Spleen (tissue), 11 donors: ENCODE measurements around the gene CPSF4. TPM values are rescaled to one million over a fixed set of nuclear protein-coding genes. Genes with fewer than 3 reads are reported as not detected.

Experiments
- DNase-seq: peaks from one replicate; pipeline ENCODE4 v3.0.0-alpha.2; 2020
- H3K27ac ChIP-seq, 8 donors: fragments of 200-600 bp; sonication (generic) in 7 of 8; 1 replicate in 4 of 8; 2 replicates in 4 of 8; pipeline versions ENCODE4 v1.5.0 to v1.8.0; 2016 to 2021; ENCODE audit warnings: inconsistent platforms in 4 of 8, mild to moderate bottlenecking in 4 of 8, moderate library complexity in 1 of 8
- H3K27me3 ChIP-seq, 7 donors: fragments of 200-600 bp; sonication (generic) in 6 of 7; replicated peaks in 1 of 7; 1 replicate in 4 of 7; 2 replicates in 3 of 7; pipeline versions ENCODE4 v1.5.0 to v1.8.0; 2016 to 2021; ENCODE audit warnings: inconsistent platforms in 3 of 7, mild to moderate bottlenecking in 1 of 7
- H3K36me3 ChIP-seq, 6 donors: fragments of 200-600 bp; sonication (generic) in 5 of 6; 1 replicate in 4 of 6; 2 replicates in 2 of 6; pipeline versions ENCODE4 v1.5.0 to v1.8.0; 2016 to 2021; ENCODE audit warnings: inconsistent platforms in 2 of 6
- H3K4me1 ChIP-seq, 6 donors: fragments of 200-600 bp; sonication (generic) in 5 of 6; 1 replicate in 3 of 6; 2 replicates in 3 of 6; pipeline versions ENCODE4 v1.5.0 to v1.8.0; 2016 to 2021; ENCODE audit warnings: inconsistent platforms in 3 of 6
- H3K4me3 ChIP-seq, 8 donors: fragments of 200-600 bp; sonication (generic) in 7 of 8; 1 replicate in 4 of 8; 2 replicates in 4 of 8; pipeline versions ENCODE4 v1.5.0 to v1.8.0; 2016 to 2021; ENCODE audit warnings: inconsistent platforms in 4 of 8, mild to moderate bottlenecking in 4 of 8, moderate library complexity in 2 of 8
- H3K9me3 ChIP-seq, 8 donors: fragments of 200-600 bp; sonication (generic) in 7 of 8; 1 replicate in 4 of 8; 2 replicates in 4 of 8; pipeline versions ENCODE4 v1.5.0 to v1.8.0; 2016 to 2021; ENCODE audit warnings: inconsistent platforms in 4 of 8
- CTCF ChIP-seq, 11 experiments: fragments of 200-600 bp in 7 of 11; fragments of 450-650 bp in 4 of 11; sonication (generic) in 4 of 11; IDR thresholded peaks in 8 of 11; conservative IDR thresholded peaks in 3 of 11; 1 replicate in 7 of 11; 2 replicates in 4 of 11; pipeline versions ENCODE4 v1.4.0 to v1.8.0; 2016 to 2021; ENCODE audit warnings: antibody characterized with exemption in 11 of 11, inconsistent platforms in 4 of 11, mild to moderate bottlenecking in 1 of 11
- POLR2A ChIP-seq, 3 donors: fragments of 450-650 bp; IDR thresholded peaks; one replicate each; pipeline ENCODE4 v1.5.1; 2017; ENCODE audit warnings: antibody characterized with exemption in 3 of 3, mild to moderate bottlenecking in 1 of 3
- POLR2AphosphoS5 ChIP-seq, 3 donors: sonication (generic); formaldehyde crosslinking; IDR thresholded peaks; one replicate each; pipeline ENCODE4 v1.5.1; 2017; ENCODE audit warnings: antibody characterized with exemption in 3 of 3
- WGBS, 5 donors: extraction: QIAGEN DNeasy Blood & Tissue Kit in 3 of 5; methylation state at CpG; one replicate each; pipeline versions ENCODE4 v1.1.5 to v1.1.7; 2013 to 2018; 5-methylcytosine and 5-hydroxymethylcytosine counted together
- intact Hi-C: fragments of 100-400 bp; cut with DNase I; formaldehyde crosslinking; loops from one replicate; pipeline ENCODE4 v1.15.0; 2023; ENCODE audit warnings: low total_unique reads
- polyA plus RNA-seq, 3 donors: library from polyadenylated mRNA; stranded (reverse); fragments of 200-250 nt; gene quantifications; one replicate each; pipeline ENCODE4 v1.2.1, GENCODE V29; 2013
- total RNA-seq, 7 donors: library from RNA; depleted of rRNA in 3 of 7; stranded (reverse); fragments of >200 nt in 3 of 7; fragmentation: NEBNext Ultra II Directional in 4 of 7; extraction: Animal tissue kit (Norgen Biotek cat#: 25700) in 4 of 7; gene quantifications; one replicate each; pipeline versions ENCODE4 v1.1.0 to v1.2.1, GENCODE V29; 2016 to 2021
- donor health status: healthy with polysubstance abuse.
- donor health status: DM: no; HTN: no; CAD: no; lungs with moderate emphysema.
- donor health status: DM: no; HTN: no; CAD: no.
- donor health status: Bipolar disorder and iron deficiency.
- donor health status: healthy.
- donor health status: DM: no; HTN: no; CAD: no.
- donor health status: DM: yes; HTN: yes; CAD: no.

Gene CPSF4
- total and polyA plus RNA-seq, 10 donors, result 28.7 to 49.6 (median 36.9) TPM

- Histone ChIP-seq H3K4me3 (no peak overlapping the region), H3K4me1 (peaks cover 11 to 49% (median 23%) of the 10 kb centered on the region in 6 donors), H3K36me3 (peaks cover 0 to 76% (median 18%) of the 10 kb centered on the region in 6 donors), H3K27ac (peak overlapping the region in 5 of 8 donors; percentile 13 to 63 (median 48)), H3K9me3 (no peaks in the 10 kb centered on the region), H3K27me3 (no peaks in the 10 kb centered on the region)
- no peak for TF ChIP-seq CTCF (IDR thresholded peaks at IDR 0.05 in 8 of 11, conservative IDR thresholded peaks at IDR 0.05 in 3 of 11)
- TF ChIP-seq POLR2AphosphoS5 (IDR thresholded peaks at IDR 0.05), result peak in 2 of 3 donors; percentile 7 to 57
- intact Hi-C loops, result no loop called here
- WGBS, 5 donors, result 59 to 70% (median 63%) methylated on average over 12 to 15 of the region's 15 CpGs
- DNase-seq, result peak; percentile 58
Measured at GRCh38 chr7:99478464-99479440, 40.0 kb downstream of the CPSF4 start.

GRCh38 chr7:99485094-99485493, 46.4 kb downstream of the CPSF4 start:
- 89 to 94% (median 91%) methylated on average over 5 of the region's 5 CpGs for WGBS, 5 donors
- TF ChIP-seq POLR2A (IDR thresholded peaks at IDR 0.05) (no peak), CTCF (IDR thresholded peaks at IDR 0.05 in 8 of 11, conservative IDR thresholded peaks at IDR 0.05 in 3 of 11) (no peak), POLR2AphosphoS5 (IDR thresholded peaks at IDR 0.05) (no peak)
- intact Hi-C loops, result no loop called here
- H3K27me3 ChIP-seq, result no peaks in the 10 kb centered on the region
- H3K36me3 ChIP-seq, result peaks cover 0 to 95% (median 27%) of the 10 kb centered on the region in 6 donors
- no peaks in the 10 kb centered on the region for H3K9me3 ChIP-seq
- H3K4me1 ChIP-seq, result no peaks in the 10 kb centered on the region
- no peak for DNase-seq
- H3K4me3 ChIP-seq, result no peak overlapping the region
- no peak overlapping the region for H3K27ac ChIP-seq

DNA sequence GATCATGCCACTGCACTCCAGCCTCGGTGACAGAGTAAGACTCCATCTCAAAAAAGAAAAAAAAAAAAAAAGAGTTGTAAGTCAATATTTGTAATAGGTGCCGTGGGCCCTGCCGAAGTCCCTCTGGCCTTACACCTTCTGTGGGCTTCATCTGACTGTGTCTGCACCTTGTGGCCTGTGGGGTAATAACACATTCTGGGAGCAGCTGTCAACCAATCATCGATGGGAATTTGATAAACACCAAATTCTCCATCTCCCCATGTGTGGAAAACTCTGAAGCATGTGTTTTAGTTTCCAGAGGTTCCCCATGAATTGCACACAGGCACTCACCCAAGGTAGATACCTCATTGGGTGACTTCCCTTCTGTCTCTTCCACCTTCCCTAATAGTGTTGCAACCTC, 50.5 kb downstream of the CPSF4 start:
- no peak for DNase-seq
- intact Hi-C loops, result no loop called here
- H3K27me3 ChIP-seq, result no peaks in the 10 kb centered on the region
- H3K27ac ChIP-seq, result no peak overlapping the region
- H3K4me3 ChIP-seq, result no peak overlapping the region
- H3K4me1 ChIP-seq, result no peaks in the 10 kb centered on the region
- H3K9me3 ChIP-seq, result peaks cover 7 to 18% (median 15%) of the 10 kb centered on the region in 8 donors
- H3K36me3 ChIP-seq, result peaks cover 8 to 95% (median 45%) of the 10 kb centered on the region in 6 donors
- TF ChIP-seq POLR2AphosphoS5 (IDR thresholded peaks at IDR 0.05) (no peak), CTCF (IDR thresholded peaks at IDR 0.05 in 8 of 11, conservative IDR thresholded peaks at IDR 0.05 in 3 of 11) (no peak), POLR2A (IDR thresholded peaks at IDR 0.05) (no peak)
- WGBS, 5 donors, result 93 to 98% (median 96%) methylated on average over 4 of the region's 4 CpGs

DNA sequence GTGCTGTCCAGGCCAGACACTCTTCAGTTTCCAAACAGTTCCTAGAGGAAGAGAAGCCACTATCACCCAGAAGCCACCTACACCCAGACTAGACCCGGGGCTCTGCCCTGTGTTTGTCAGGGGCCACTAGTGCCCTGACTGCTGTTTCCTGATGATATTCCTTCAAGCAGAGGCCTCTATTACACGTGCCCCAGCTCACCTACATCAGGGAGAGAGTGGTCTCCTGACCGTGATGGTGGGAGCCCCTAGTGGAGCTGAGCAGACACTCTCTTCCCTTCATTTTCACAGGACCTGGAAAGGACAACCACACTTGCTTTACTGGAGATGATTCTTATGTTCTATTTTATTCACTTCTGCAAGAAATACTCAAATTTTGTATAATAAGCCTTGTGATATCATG, 52.1 kb downstream of the CPSF4 start:
- Histone ChIP-seq H3K27me3 (no peaks in the 10 kb centered on the region), H3K27ac (no peak overlapping the region), H3K36me3 (peaks cover 12 to 95% (median 53%) of the 10 kb centered on the region in 6 donors), H3K4me1 (peaks cover 0 to 5% (median 0%) of the 10 kb centered on the region in 6 donors), H3K4me3 (no peak overlapping the region), H3K9me3 (peaks cover 7 to 33% (median 30%) of the 10 kb centered on the region in 8 donors)
- peak; percentile 24 for DNase-seq
- TF ChIP-seq POLR2AphosphoS5 (IDR thresholded peaks at IDR 0.05), result peak in 1 of 3 donors; percentile 5
- TF ChIP-seq POLR2A (IDR thresholded peaks at IDR 0.05), result no peak
- WGBS, 5 donors, result 66 to 94% (median 83%) methylated on average over 3 of the region's 3 CpGs
- intact Hi-C loops, result no loop called here
